Measurements from ENCODE around the gene CCDC150. TPM values are rescaled to one million over a fixed set of nuclear protein-coding genes. Genes with fewer than 3 reads are reported as not detected.

CCDC150 gene
- total RNA-seq = 5.6 TPM

GRCh38 chr2:196639180-196640030, at the start of gene CCDC150:
CCDC150 (plus strand) TSS chr2:196639715; CDS start chr2:196639767, 52 bp downstream.

GRCh38 chr2:196592911-196593881, 46.3 kb upstream of the CCDC150 start, which contains the start of gene HECW2:
HECW2 (minus strand) TSS chr2:196593554.

Other genes starting within 250 kb of the CCDC150 start
- 32.0 TPM for gene HECW2, start 46.2 kb upstream of the CCDC150 start, total RNA-seq
- gene GTF3C3, start 160.0 kb downstream of the CCDC150 start, total RNA-seq = 72.8 TPM
- 0.55 TPM for gene C2orf66, start 169.6 kb downstream of the CCDC150 start, total RNA-seq

All from camera-type eye (tissue), 1 donor.